Activated CD8-positive, alpha-beta T cell treated with anti-CD3 and anti-CD28 coated beads for 36 hours (primary cell): ENCODE data around the gene RILPL2. TPM values are rescaled to one million over a fixed set of nuclear protein-coding genes. Genes with fewer than 3 reads are reported as not detected.
"Not testable (repeated sequence)": the region's sequence is repeated elsewhere in the genome, so short reads cannot be mapped to it uniquely, and the experiment has no call there.

Experiments used
- ATAC-seq: fragments of 200-7000 bp; cut with Tn5 transposase; one replicate; pipeline ENCODE4 v1.10.0; 2021; ENCODE audit warnings: mild to moderate bottlenecking, moderate library complexity
- CTCF ChIA-PET: fragments of 350-600 bp; sonication (Branson Sonifier 250); formaldehyde crosslinking; loops from one replicate; lab custom pipeline; 2021; ENCODE audit warnings: antibody characterized with exemption; lab: Charles Lee
- POLR2A ChIA-PET: fragments of 350-600 bp; sonication (Branson Sonifier 250); formaldehyde crosslinking; loops from one replicate; lab custom pipeline; 2021; ENCODE audit warnings: antibody characterized with exemption; lab: Charles Lee
- DNase-seq: peaks from one replicate; pipeline ENCODE4 v3.0.0-alpha.2; 2020
- H3K27ac Mint-ChIP-seq: one replicate; pipeline ENCODE4 v1.8.0; 2021; ENCODE audit warnings: mild to moderate bottlenecking, mixed read lengths
- H3K27me3 Mint-ChIP-seq: one replicate; pipeline ENCODE4 v1.8.0; 2021; ENCODE audit warnings: mixed read lengths
- H3K36me3 Mint-ChIP-seq: one replicate; pipeline ENCODE4 v1.8.0; 2021; ENCODE audit warnings: low read depth, mixed read lengths
- H3K4me1 Mint-ChIP-seq: one replicate; pipeline ENCODE4 v1.8.0; 2021; ENCODE audit warnings: low read depth, mixed read lengths
- H3K4me3 Mint-ChIP-seq: one replicate; pipeline ENCODE4 v1.8.0; 2021; ENCODE audit warnings: mild to moderate bottlenecking, moderate library complexity, mixed read lengths
- H3K9me3 Mint-ChIP-seq: one replicate; pipeline ENCODE4 v1.8.0; 2021; ENCODE audit warnings: mixed read lengths
- intact Hi-C: fragments of 100-400 bp; cut with micrococcal nuclease; formaldehyde crosslinking; loops from one replicate; pipeline ENCODE4 v1.10.0; 2022
- total RNA-seq, 2 experiments: library from RNA; stranded (reverse); gene quantifications; one replicate each; pipeline ENCODE4 v1.2.3, GENCODE V29; 2021
- TF ChIP-seq, protein P1 (sequence below): fragments of 200-600 bp; IDR thresholded peaks from one replicate; pipeline ENCODE4 v1.8.0; 2022; ENCODE audit warnings: antibody characterized with exemption, mild to moderate bottlenecking

Gene RILPL2
- total RNA-seq, 2 experiments from 2014 or later, result 9.0 to 9.3 TPM

- intact Hi-C loops, result no loop called here
- ChIA-PET CTCF (no interaction called here), POLR2A (no interaction called here)
- DNase-seq (no peak), ATAC-seq (no peak)
- Mint-ChIP-seq H3K36me3 (no peaks in the 10 kb centered on the region), H3K4me3 (no peak overlapping the region), H3K9me3 (no peaks in the 10 kb centered on the region), H3K27ac (no peak overlapping the region), H3K27me3 (no peaks in the 10 kb centered on the region), H3K4me1 (peaks cover under 1% of the 10 kb centered on the region)
- TF ChIP-seq, protein P1, sequence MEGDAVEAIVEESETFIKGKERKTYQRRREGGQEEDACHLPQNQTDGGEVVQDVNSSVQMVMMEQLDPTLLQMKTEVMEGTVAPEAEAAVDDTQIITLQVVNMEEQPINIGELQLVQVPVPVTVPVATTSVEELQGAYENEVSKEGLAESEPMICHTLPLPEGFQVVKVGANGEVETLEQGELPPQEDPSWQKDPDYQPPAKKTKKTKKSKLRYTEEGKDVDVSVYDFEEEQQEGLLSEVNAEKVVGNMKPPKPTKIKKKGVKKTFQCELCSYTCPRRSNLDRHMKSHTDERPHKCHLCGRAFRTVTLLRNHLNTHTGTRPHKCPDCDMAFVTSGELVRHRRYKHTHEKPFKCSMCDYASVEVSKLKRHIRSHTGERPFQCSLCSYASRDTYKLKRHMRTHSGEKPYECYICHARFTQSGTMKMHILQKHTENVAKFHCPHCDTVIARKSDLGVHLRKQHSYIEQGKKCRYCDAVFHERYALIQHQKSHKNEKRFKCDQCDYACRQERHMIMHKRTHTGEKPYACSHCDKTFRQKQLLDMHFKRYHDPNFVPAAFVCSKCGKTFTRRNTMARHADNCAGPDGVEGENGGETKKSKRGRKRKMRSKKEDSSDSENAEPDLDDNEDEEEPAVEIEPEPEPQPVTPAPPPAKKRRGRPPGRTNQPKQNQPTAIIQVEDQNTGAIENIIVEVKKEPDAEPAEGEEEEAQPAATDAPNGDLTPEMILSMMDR, result no peak
Observed at GRCh38 chr12:123442774-123443173, 6.3 kb upstream of the RILPL2 start.

DNA sequence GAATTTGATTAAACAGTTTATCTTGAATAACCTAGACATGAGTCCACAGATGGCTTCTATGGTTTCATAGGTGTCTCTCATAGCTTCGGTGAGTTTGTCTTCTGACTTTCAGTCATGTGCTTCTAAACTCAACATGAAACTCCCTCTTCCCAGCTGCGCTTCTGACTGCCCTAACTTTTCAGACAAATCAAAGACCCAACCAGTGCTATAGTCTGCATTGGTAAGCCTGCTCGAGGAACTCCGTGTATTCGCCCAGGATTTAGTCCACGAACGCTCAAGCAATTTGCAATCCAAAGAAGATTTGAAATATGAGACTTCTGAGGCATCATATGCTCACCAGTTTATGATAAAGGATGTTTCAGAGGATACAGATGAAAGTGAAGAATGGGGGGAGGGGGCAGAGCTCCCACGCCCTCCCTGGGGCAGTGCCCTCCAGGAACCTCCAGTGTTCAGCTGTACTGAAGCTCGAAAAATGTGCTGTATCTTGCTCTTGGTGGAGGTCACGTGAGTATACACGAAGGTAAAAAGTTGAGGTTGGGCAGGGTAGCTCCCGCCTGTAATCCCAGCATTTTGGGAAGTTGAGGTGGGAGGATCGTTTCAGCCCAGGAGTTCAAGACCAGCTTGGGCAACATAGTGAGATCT, 5.2 kb upstream of the RILPL2 start:
- ATAC-seq (no peak), DNase-seq (no peak)
- Mint-ChIP-seq H3K4me1 (peaks cover 8% of the 10 kb centered on the region), H3K9me3 (no peaks in the 10 kb centered on the region), H3K27ac (no peak overlapping the region), H3K4me3 (no peak overlapping the region), H3K27me3 (no peaks in the 10 kb centered on the region), H3K36me3 (no peaks in the 10 kb centered on the region)
- intact Hi-C loops, result no loop called here
- POLR2A ChIA-PET, result interaction anchor here (0.7 kb wide), 1 partner anchor 93 kb away, joined by 3 read pairs; no protein-coding TSS in a partner anchor
- CTCF ChIA-PET, result interaction anchor here (0.8 kb wide), 1 partner anchor 10 kb away, joined by 3 read pairs; no protein-coding TSS in a partner anchor
- TF ChIP-seq, protein P1, result no peak

- peak overlapping the region; percentile 97 for H3K27ac Mint-ChIP-seq
- ATAC-seq, result no peak
- ChIA-PET POLR2A (interaction anchor here (0.6 to 3.1 kb wide), 12 partner anchors 9 to 71 kb away, joined by 3 to 17 read pairs (median 4); partner anchors contain the start of genes KMT5A, SBNO1 and SNRNP35), CTCF (interaction anchor here (1.2 kb wide), 1 partner anchor 33 kb away, joined by 3 read pairs; no protein-coding TSS in a partner anchor)
- H3K27me3 Mint-ChIP-seq, result no peaks in the 10 kb centered on the region
- peaks cover 37% of the 10 kb centered on the region for H3K4me1 Mint-ChIP-seq
- TF ChIP-seq, protein P1, result no peak
- H3K9me3 Mint-ChIP-seq, result no peaks in the 10 kb centered on the region
- no peak for DNase-seq
- H3K4me3 Mint-ChIP-seq, result peak overlapping the region; percentile 96
- H3K36me3 Mint-ChIP-seq, result peaks cover 27% of the 10 kb centered on the region
- intact Hi-C loops, result no loop called here
Observed at GRCh38 chr12:123435636-123436016, 858 bp downstream of the RILPL2 start.

- POLR2A ChIA-PET, result interaction anchor here (1.0 to 2.4 kb wide), 4 partner anchors 15 to 168 kb away, joined by 3 to 8 read pairs (median 4); partner anchors contain the start of genes DDX55 and SNRNP35
- intact Hi-C loops, result no loop called here
- CTCF ChIA-PET, result interaction anchor here (1.5 kb wide), 1 partner anchor 24 kb away, joined by 4 read pairs; the partner anchor contains the start of gene SNRNP35
Observed at GRCh38 chr12:123433615-123434014, 2.9 kb downstream of the RILPL2 start.

GRCh38 chr12:123431951-123432817, 4.3 kb downstream of the RILPL2 start:
- ATAC-seq (peak; percentile 12), DNase-seq (peak; percentile 66)
- peak overlapping the region; percentile 83 for H3K27ac Mint-ChIP-seq
- POLR2A ChIA-PET, result interaction anchor here (0.6 to 2.4 kb wide), 5 partner anchors 14 to 151 kb away, joined by 3 to 5 read pairs (median 3); partner anchors contain the start of gene SNRNP35
- H3K4me1 Mint-ChIP-seq, result peaks cover 48% of the 10 kb centered on the region
- intact Hi-C loops, H3K27me3 Mint-ChIP-seq, H3K9me3 Mint-ChIP-seq: not testable (repeated sequence)
- CTCF ChIA-PET, result interaction anchor here (1.5 kb wide), 1 partner anchor 26 kb away, joined by 4 read pairs; the partner anchor contains the start of gene SNRNP35
- peak overlapping the region; percentile 96 for H3K4me3 Mint-ChIP-seq
- H3K36me3 Mint-ChIP-seq, result peaks cover 41% of the 10 kb centered on the region

More at GRCh38 chr12:123433615-123434014, 2.9 kb downstream of the RILPL2 start:
- peaks cover 38% of the 10 kb centered on the region for H3K36me3 Mint-ChIP-seq
- ATAC-seq (no peak), DNase-seq (no peak)
- no peaks in the 10 kb centered on the region for H3K27me3 Mint-ChIP-seq
- H3K4me1 Mint-ChIP-seq, result peaks cover 43% of the 10 kb centered on the region
- peak overlapping the region; percentile 83 for H3K27ac Mint-ChIP-seq
- TF ChIP-seq, protein P1, result no peak
- no peaks in the 10 kb centered on the region for H3K9me3 Mint-ChIP-seq
- H3K4me3 Mint-ChIP-seq, result peak overlapping the region; percentile 96

- H3K9me3 Mint-ChIP-seq, intact Hi-C loops, H3K4me3 Mint-ChIP-seq, ATAC-seq, H3K27me3 Mint-ChIP-seq, DNase-seq: not testable (repeated sequence)
- peaks cover 38% of the 10 kb centered on the region for H3K4me1 Mint-ChIP-seq
- ChIA-PET POLR2A (interaction anchor here (0.6 to 1.6 kb wide), 2 partner anchors 11 to 127 kb away, joined by 4 read pairs; no protein-coding TSS in a partner anchor), CTCF (interaction anchor here (1.3 to 1.7 kb wide), 2 partner anchors 45 to 153 kb away, joined by 4 to 5 read pairs; partner anchors contain the start of gene KMT5A)
- H3K27ac Mint-ChIP-seq, result peak overlapping the region; percentile 84
- peaks cover 40% of the 10 kb centered on the region for H3K36me3 Mint-ChIP-seq
Observed at GRCh38 chr12:123429101-123429500, 7.4 kb downstream of the RILPL2 start.
